ENCODE results near the gene FUT8.

Gene FUT8

DNA sequence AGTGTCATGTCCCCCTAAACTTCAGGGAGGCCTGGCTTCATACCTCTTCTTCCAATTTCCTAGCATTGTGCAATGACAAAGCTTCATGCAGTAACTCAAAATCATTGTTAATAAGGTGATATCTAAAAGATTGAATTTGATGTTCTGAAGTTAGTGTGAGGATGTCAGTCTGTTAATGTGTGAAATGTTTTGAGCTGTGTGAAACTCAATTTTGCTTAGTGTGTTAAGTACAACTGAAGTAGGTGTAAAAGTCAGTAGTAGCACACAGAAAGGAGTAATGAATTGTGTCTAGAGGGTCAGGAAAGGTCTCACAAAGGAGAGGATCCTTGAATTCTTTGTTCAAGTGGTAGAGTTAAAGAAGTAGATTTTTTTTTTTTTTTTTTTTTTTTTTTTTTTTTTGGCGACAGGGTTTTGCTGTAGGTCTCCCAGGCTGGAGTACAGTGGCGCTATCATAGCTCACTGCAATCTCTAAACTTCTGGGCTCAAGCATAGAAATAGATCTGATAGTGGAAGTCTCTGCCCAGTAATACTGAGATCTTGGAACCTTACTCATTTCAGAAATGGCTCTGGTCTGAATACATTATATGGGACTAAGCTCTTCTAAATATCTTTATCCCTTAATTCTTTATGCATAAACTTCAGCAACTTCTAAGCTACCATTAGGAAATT lies 63.9 kb downstream of the FUT8 start:
- no peak for DNase-seq (ENCODE audit: low read depth)
- H3K4me3 ChIP-seq (replicated peaks; ENCODE audit: low read depth, low read length), result no peak overlapping the region
- TF ChIP-seq, protein P1, sequence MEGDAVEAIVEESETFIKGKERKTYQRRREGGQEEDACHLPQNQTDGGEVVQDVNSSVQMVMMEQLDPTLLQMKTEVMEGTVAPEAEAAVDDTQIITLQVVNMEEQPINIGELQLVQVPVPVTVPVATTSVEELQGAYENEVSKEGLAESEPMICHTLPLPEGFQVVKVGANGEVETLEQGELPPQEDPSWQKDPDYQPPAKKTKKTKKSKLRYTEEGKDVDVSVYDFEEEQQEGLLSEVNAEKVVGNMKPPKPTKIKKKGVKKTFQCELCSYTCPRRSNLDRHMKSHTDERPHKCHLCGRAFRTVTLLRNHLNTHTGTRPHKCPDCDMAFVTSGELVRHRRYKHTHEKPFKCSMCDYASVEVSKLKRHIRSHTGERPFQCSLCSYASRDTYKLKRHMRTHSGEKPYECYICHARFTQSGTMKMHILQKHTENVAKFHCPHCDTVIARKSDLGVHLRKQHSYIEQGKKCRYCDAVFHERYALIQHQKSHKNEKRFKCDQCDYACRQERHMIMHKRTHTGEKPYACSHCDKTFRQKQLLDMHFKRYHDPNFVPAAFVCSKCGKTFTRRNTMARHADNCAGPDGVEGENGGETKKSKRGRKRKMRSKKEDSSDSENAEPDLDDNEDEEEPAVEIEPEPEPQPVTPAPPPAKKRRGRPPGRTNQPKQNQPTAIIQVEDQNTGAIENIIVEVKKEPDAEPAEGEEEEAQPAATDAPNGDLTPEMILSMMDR (IDR thresholded peaks at IDR 0.05; ENCODE audit: low read length, missing control alignments), result no peak

DNA sequence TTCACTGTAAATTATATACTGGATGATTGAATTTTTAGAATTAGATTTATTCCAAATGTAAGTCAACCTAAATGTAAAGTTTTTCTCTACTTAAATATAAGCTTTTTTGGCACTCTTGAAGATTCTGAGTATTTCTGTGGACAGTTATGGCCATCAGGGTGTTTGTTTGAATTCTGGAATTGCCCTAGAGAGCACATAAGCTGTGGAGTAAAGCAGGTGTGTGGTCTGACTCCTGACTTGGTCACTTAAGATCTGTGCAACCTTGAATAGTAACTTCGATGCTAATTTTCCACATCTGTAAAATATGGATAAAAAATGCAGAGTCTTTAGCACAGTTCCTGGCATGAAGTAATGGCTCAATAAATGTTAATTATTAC lies 64.4 kb downstream of the FUT8 start:
- no peak overlapping the region for H3K4me3 ChIP-seq (replicated peaks; ENCODE audit: low read depth, low read length)
- TF ChIP-seq, protein P1 (IDR thresholded peaks at IDR 0.05; ENCODE audit: low read length, missing control alignments), result no peak
- no peak for DNase-seq (ENCODE audit: low read depth)

DNA sequence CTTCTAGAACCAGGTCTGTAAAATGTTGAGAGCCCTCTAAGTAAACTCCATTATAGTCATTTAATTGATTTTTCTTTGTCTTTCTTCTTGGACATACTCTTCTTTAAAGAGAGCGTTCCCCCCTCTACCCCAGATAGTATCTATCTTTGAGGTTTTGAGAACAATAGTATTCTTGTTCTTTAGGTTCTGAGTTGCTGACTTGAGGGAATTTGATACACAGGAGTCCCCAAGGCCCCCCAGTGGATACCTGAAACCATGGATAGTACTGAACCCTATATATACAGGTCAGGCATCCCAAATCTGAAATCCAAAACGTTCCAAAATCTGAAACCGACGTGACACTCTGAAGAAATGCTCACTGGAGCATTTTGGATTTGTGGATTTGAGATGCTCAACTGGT lies 65.5 kb downstream of the FUT8 start:
- TF ChIP-seq, protein P1 (IDR thresholded peaks at IDR 0.05; ENCODE audit: low read length, missing control alignments), result no peak
- DNase-seq (ENCODE audit: low read depth), result no peak
- no peak overlapping the region for H3K4me3 ChIP-seq (replicated peaks; ENCODE audit: low read depth, low read length)

DNA sequence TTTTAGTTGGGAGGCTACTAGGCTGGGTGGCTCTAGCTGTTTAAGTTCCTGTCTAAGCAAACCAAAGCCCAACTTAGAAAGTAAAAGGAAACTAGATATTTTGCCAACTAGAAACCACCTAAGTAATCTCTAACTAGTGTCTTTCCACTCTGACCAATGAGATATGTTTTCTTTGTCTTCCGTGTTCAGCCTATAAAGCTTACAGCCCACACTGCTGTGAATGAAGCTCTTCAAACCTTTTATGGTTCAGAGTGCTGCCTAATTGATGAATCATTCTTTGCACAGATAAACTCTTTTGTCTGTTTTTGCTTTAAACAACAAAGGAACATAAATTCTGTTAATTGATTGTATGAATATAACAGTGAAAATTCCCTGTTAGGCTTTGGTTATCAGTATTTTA lies 66.1 kb downstream of the FUT8 start:
- H3K4me3 ChIP-seq (replicated peaks; ENCODE audit: low read depth, low read length), result no peak overlapping the region
- TF ChIP-seq, protein P1 (IDR thresholded peaks at IDR 0.05; ENCODE audit: low read length, missing control alignments), result no peak
- peak; percentile 64 for DNase-seq (ENCODE audit: low read depth)

DNA sequence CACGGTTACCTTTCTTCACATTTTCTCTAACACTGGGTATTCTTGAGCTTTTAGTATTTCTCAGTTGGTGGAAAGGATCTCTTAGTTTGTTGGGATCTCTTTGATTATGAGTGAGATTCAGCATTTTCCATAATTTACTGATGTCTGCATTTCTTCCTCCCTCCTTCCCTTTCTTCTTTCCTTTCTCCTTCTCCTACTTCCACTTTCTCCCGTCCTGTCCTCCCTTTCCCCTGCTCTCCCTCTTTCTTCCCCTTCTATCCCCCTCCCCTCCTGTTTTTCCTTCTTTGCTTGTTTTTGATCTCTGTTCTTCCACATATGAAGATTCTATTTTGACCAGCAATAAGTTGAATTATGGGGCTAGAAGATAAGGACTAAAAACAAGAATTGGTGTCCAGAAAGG lies 66.9 kb downstream of the FUT8 start:
- H3K4me3 ChIP-seq (replicated peaks; ENCODE audit: low read depth, low read length), result no peak overlapping the region
- TF ChIP-seq, protein P1 (IDR thresholded peaks at IDR 0.05; ENCODE audit: low read length, missing control alignments), result no peak
- no peak for DNase-seq (ENCODE audit: low read depth)

DNA sequence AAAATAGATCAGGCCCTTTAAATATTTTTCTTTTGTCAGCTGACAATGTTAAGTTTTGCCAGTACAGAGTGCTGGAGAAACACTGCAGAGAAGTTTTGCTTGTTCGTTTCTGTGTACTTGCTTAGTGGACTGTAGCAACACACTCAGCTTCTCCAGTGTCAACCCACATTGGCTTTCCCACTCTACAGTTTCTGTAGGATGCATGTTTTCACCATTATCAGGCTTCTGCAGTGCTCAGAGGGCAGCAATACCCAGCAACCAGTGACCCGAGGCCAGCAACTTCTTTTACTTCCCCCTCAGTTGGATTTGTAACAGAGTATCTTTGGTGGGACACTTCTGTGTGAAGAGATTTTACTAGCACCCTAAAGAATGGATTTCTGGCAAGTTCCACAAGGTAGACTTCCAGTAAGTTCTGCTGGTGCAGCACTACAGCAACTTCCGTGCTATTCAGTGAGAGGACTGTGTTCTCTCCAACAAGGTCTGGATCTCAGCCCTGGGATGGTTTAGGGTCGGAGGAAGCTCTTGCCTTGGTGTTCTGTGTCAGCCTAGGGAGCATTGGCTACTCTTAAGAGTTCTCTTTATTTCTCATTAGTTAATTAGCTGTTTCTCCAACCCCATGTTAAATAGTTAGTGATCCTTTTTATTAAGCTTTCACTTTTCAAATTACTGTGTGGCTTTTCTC lies 70.4 kb downstream of the FUT8 start:
- DNase-seq (ENCODE audit: low read depth), result no peak
- TF ChIP-seq, protein P1 (IDR thresholded peaks at IDR 0.05; ENCODE audit: low read length, missing control alignments), result no peak
- no peak overlapping the region for H3K4me3 ChIP-seq (replicated peaks; ENCODE audit: low read depth, low read length)

DNA sequence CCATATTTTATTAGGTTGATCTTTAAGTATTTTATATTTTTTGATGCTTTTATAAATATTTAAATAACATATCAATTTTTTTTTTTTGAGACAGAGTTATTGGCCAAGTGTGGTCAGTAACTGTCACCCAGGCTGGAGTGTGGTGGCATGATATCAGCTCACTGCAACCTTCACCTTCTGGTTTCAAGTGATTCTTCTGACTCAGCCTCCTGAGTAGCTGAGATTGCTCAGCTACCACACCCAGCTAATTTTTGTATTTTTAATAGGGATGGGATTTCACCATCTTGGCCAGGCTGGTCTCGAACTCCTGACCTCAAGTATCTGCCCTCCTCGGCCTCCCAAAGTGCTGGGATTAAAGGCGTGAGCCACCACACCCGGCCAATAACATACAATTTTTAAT lies 71.1 kb downstream of the FUT8 start:
- H3K4me3 ChIP-seq (replicated peaks; ENCODE audit: low read depth, low read length), result no peak overlapping the region
- DNase-seq (ENCODE audit: low read depth), result no peak
- TF ChIP-seq, protein P1 (IDR thresholded peaks at IDR 0.05; ENCODE audit: low read length, missing control alignments), result no peak
